Measurements from ENCODE around the gene USP31.
A peak's percentile ranks its signal among the peaks of the same experiment; 100 is the strongest.

USP31 gene

DNA sequence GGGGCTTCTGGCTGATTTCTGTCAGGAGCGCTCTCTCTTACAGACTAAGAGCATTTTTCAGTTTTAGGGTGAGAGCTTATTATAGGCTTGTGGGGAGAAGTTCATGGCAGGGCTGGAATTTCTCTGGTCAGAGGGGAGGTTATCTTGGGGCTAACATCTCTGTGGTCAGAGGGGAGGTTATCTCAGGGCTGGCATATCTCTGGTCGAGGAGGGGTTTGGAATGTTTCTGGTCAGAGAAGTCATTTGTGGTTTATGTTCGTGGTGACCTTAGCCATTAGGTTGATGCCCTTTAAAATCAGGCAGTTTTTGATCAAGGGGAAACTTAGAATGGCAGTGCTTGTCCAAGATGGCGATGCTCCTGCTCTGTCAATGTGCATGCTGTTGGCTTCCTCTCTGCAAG is 10.8 kb upstream of the USP31 start:
- TF ChIP-seq, protein P1, sequence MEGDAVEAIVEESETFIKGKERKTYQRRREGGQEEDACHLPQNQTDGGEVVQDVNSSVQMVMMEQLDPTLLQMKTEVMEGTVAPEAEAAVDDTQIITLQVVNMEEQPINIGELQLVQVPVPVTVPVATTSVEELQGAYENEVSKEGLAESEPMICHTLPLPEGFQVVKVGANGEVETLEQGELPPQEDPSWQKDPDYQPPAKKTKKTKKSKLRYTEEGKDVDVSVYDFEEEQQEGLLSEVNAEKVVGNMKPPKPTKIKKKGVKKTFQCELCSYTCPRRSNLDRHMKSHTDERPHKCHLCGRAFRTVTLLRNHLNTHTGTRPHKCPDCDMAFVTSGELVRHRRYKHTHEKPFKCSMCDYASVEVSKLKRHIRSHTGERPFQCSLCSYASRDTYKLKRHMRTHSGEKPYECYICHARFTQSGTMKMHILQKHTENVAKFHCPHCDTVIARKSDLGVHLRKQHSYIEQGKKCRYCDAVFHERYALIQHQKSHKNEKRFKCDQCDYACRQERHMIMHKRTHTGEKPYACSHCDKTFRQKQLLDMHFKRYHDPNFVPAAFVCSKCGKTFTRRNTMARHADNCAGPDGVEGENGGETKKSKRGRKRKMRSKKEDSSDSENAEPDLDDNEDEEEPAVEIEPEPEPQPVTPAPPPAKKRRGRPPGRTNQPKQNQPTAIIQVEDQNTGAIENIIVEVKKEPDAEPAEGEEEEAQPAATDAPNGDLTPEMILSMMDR (conservative IDR thresholded peaks at IDR 0.05; ENCODE audit: low read depth, low read length), result no peak
- H3K4me3 ChIP-seq (ENCODE audit: low read depth, low read length), result no peak overlapping the region

DNA sequence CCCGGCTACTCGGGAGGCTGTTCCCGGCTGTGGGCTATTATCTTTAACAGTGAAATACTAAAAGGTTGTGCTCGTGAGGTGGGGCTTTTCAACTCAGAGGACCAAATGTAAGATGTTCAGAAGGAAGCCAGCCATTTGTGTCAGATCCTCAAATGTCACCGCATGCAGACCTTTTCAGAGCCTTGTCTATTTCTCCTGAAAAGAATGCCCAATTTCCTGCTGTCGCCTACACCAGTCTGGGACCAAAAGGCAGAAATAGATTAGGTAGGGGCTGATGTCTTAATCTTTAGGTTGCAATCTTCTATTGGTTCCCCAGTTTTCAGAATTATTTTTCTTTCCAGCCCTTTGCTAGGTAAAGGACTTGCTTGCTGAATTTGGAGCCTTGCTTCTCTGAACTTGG is 8.9 kb upstream of the USP31 start:
- TF ChIP-seq, protein P1 (conservative IDR thresholded peaks at IDR 0.05; ENCODE audit: low read depth, low read length), result no peak
- no peak for DNase-seq (ENCODE audit: low read depth)
- H3K4me3 ChIP-seq (ENCODE audit: low read depth, low read length), result no peak overlapping the region

More for the DNA sequence above, 10.8 kb upstream of the USP31 start:
- DNase-seq (ENCODE audit: low read depth), result no peak

DNA sequence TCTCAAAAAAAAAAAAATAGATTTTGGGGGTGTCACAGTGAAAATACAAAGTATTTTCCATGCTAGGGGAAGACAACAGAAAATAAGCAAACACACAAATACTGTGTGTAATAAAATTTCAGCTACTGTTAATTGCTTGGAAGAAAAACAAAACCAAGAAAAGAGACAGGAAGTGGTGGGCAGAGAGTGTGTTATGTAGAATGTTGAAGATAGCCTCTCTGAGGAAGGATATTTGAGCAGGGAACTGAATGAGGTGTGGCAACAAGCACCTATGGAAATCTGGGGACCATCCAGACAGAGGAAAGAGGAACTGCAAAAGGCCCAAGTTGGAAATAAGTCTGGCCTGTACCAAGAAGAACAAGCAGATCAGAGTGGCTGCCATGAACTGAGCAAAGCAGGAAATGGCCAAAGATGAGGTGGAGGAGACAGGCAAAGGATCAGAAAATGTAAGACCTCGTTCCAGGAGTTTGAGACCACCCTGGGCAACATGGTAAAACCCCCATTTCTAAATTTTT is 7.8 kb upstream of the USP31 start:
- H3K4me3 ChIP-seq (ENCODE audit: low read depth, low read length), result no peak overlapping the region
- no peak for DNase-seq (ENCODE audit: low read depth)
- TF ChIP-seq, protein P1 (conservative IDR thresholded peaks at IDR 0.05; ENCODE audit: low read depth, low read length), result no peak

DNA sequence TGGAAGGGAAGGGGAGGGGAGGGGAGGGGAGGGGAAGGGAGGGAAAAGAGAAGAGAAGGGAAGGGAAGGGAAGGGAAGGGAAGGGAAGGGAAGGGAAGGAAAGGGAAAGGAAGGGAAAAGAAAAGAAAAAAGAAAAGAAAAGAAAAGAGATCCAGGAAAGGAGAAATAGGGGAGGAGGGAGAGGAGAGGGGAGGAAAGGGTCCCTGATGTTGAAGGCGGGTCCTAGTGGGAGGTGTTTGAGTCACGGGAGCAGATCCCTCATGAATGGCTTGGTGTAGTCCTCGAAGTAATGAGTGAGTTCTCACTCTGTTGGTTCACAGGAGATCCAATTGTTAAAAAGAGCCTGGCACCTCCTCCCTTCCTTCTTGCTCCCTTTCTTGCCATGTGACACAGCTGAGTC is 6.9 kb upstream of the USP31 start:
- H3K4me3 ChIP-seq (ENCODE audit: low read depth, low read length), result no peak overlapping the region
- TF ChIP-seq, protein P1 (conservative IDR thresholded peaks at IDR 0.05; ENCODE audit: low read depth, low read length), result no peak
- DNase-seq (ENCODE audit: low read depth), result no peak

DNA sequence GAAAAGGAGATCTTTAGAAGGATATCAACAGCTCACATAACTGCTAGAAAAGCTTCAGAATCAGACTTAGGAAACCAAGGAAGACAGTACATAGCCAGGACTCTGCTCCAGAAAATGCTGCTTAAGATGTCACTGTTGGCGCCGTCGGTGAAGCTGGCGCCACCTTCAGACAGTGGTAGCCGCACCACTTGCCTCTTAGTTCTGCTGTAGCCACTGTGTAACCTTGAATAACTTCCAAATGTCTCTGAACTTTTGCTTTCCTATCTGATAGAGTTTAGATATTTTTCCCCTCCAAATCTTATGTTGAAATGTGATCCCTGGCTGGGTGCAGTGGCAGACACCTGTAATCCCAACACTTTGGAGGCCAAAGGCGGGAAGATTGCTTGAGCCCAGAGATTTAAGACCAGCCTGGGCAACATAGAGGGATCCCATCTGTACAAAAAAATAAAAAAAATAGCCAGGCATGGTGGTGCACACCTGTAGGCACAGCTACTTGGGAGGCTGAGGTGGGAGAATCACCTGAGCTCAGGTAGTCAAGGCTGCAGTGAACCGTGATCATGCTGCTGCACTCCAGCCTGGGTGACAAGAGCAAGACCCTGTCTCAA is 6.3 kb upstream of the USP31 start:
- no peak overlapping the region for H3K4me3 ChIP-seq (ENCODE audit: low read depth, low read length)
- DNase-seq (ENCODE audit: low read depth), result peak; percentile 42
- TF ChIP-seq, protein P1 (conservative IDR thresholded peaks at IDR 0.05; ENCODE audit: low read depth, low read length), result peak; percentile 66

DNA sequence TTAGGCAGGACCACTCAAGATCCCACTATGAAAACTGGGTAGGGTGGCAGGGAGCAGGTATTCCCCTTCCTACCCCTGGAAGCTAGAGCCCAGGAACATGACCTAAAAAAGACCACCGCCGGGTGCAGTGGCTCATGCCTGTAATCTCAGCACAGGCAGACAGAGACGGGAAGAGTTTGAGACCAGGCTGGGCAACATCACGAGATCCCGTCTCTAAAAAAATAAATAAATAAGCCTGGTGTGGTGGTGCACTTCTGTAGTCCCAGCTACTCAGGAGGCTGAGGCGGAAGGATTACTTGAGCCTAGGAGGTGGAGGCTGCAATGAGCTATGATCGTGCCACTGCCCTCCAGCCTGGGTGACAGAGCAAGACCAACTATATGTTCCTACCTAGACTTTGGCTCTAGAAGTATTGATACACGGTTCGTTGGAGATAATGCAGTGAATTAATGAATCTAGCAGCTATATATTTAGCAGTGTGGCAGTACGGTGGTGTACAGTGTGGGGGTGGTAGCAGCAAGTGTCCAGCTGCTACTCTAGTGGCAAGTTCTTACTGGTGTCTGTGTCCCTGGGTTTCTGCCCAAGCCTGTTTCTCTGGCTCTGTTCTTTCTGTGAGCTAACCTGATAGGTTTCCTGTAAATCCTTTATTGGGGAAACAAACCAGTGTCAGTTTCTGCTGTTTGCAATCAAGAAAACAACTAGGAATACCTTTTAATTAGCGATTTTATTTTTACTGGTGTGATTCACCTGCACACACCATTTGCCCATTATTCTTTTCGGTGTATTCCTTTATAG is 3.3 kb upstream of the USP31 start:
- no peak for DNase-seq (ENCODE audit: low read depth)
- H3K4me3 ChIP-seq (ENCODE audit: low read depth, low read length), result no peak overlapping the region
- TF ChIP-seq, protein P1 (conservative IDR thresholded peaks at IDR 0.05; ENCODE audit: low read depth, low read length), result no peak
